ENCODE measurements around the gene FBXL22. TPM values are rescaled to one million over a fixed set of nuclear protein-coding genes. Genes with fewer than 3 reads are reported as not detected.
A peak's percentile ranks its signal among the peaks of the same experiment; 100 is the strongest.

FBXL22 gene
- 58.4 TPM for total RNA-seq

- peak; percentile 60 for DNase-seq (ENCODE audit: low spot score)
These were observed at the start of gene FBXL22 for GRCh38 chr15:63597038-63597790. Gene FBXL22 (plus strand): TSS chr15:63597387. CDS start chr15:63597393, 6 bp downstream.

DNA sequence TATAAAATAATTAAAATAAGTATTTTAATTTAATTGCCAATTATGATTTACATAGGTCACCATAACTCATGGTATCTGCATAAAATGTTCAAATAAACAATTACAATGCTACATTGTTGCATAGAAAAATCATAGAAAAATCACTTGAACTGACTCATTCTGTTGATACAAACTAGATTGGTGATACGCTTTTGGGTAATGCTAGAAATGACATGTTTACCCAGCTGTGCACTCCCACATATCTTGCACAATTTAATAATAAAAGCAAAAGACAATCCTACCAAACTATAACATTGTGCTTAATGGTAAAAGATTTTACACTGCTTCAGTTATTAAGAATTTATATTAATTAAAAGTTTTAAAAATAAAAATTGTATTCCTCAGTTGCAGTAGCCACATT lies 45.8 kb upstream of the FBXL22 start:
- no peak for DNase-seq (ENCODE audit: low spot score)

GRCh38 chr15:63553388-63553791 lies 43.8 kb upstream of the FBXL22 start:
- DNase-seq (ENCODE audit: low spot score) = peak; percentile 80

GRCh38 chr15:63554337-63554927 lies 42.8 kb upstream of the FBXL22 start:
- DNase-seq (ENCODE audit: low spot score) = no peak

DNA sequence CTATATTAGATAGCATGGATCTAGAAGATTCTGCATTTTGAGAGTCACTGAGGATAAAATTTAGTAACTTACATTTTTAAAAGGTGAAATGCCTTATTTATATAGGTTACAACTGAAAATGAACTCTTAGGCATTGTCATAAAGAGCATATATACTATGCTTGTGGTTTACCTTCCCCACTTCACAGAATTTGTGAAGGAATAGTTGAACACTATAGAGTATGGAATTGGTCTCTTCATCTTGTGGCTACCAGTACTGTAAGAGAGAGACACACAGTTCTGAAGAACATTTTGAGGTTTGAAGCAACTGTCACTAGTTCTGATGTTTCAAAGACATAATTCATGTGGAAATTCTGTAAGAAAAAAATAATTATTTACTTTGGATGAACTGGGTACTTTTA lies 41.7 kb upstream of the FBXL22 start:
- DNase-seq (ENCODE audit: low spot score) = no peak

DNA sequence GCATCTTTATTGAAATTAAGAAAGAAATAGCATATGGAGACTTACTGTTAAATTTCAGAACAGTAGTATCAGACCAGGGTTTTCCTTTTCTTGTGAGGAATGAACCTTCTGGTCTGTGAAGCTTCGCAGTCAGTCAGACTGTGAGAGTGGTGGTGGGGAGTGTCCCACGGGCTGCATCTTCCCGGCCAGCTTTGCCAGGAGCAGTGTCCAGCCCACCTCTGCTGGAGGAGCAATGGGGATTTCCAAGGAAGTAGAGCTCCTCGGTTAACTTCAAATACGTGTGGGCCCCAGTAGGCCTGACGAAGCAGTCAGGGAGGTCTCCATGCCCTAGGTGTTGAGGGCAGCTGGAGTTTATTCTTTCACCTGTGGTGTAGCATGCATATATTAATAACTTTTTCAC lies 40.9 kb upstream of the FBXL22 start:
- no peak for DNase-seq (ENCODE audit: low spot score)

- no peak for DNase-seq (ENCODE audit: low spot score)
These were observed 40.5 kb upstream of the FBXL22 start for GRCh38 chr15:63556736-63557135.

DNA sequence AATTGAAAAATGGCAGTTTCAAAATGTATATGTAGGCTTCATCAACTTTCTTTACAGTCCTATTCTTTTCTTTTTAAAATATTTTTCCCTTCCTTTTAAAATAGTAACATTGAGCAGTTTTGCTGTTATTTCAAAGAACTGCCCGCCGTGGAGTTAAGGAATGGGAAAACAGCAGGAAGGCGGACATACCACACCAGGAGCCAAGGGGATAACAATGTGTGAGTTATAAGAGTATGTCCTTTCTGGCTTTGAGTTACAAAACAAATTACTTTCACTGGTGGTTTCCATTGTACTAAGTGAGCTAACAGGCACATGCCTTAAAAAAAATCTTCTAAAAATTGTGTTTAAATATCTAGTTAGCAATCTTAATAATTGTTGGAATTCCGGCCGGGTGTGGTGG lies 37.4 kb upstream of the FBXL22 start:
- no peak for DNase-seq (ENCODE audit: low spot score)

DNA sequence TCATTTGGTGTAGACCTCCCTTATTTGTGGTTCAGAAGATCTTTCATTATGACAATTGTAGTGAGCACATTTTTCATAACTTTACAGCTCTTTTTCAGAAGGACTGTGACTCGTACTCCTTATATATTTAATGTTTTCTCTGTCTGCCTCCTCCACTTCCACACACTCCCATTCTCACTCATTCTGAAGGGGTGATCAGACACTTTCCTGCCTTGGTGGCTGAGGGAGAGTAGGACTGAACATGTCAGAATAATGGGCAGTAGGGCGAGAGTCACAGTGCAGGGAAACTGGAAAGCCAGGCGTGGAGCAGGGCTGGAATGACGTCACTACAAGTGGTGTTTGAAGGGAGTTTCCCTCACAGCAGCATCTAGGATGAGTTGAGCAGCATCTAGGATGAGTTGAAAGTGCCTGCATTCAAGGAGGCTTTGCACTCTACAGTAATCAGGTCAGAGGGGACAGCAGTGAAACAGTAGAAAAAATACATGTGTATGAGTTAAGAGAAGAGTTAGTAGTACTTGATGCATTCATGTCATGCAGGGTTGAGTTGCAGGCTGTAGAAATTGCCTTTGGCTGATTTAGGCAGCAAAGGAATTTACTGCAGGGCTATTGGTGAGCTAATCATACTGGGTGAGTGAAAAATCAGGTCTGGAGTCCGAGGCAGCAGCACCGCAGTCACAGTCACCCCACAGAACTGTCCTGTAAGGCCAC lies 36.3 kb upstream of the FBXL22 start:
- no peak for DNase-seq (ENCODE audit: low spot score)

DNA sequence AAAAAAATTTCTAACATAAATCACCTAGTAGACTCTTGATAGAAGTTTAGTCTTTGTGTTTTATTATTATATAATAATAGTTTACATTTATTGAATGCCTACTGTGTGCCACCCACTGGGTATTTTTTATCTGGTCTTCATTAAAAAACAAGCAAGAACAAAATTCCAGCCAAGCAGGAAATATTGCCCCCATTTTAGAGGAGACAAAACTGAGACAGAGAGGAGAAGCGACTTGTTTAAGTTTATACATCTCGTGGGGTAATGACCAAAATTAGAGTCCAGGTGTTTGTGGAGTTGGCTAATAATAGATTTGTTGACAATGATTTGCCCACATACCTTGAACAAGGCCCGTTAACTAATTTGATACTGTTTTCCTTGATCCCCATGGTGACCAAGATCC lies 33.1 kb upstream of the FBXL22 start:
- DNase-seq (ENCODE audit: low spot score) = no peak

DNA sequence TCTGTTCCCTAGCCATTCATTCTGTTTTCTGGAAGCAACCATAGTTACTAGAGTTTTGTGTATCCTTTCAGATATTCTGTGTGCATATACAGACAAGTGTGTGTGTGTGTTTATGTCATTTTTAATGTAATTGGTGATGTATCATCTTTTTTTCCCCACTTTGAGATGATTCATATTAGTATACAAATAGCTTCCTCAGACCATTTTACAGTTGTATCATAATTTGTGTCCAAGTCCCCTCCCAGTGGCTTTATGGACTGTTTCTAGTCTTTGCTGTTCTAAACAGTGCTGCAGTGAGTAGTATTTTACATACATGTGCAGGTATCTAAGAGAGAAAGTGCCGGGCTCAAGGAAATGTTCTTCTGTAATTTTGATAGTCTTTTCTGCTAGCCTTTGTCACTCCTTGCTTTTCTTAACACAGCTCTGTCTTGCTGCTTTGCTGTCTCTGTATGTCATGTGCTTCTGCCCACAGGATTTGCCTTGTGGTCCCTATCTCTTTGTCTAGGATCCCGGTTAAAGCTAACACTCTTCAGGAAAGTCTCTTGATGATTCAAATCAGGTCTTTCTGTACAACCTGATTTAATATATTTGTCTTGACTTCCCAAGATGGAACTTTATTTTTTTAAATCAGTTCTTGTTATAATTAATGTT lies 31.5 kb upstream of the FBXL22 start:
- DNase-seq (ENCODE audit: low spot score) = no peak

DNA sequence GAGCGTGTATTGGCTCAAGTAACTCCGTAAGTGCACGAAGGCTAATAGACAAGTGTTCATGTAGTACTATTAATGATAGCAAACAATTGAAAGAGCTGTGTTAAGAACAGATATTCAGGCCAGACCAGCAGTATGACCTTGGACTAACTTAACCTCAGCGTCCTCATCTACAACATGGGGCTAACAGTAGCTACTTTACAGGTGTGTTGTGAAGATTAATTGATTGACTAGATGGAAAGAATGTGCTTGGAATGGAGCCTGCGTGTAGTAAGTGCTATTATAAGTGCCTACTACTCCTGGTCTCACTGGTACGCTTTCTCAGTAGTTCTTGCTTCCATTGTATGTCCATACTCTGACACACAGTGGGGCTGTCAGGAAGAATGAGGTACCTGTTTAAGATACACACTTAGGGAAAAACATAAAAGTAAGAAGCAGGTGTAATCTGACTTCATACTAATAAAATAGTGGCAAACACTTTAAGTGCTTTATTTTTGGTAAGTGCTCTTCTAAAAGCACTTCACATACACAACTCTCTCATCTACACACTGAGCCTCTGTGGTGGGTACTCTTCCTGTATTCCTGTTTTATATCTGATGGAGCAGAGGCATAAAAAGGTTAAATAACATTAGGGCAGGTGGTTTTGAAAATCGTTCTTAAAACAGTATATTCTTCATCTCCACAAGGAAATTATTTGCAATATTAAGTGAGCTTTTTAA lies 24.3 kb upstream of the FBXL22 start:
- DNase-seq (ENCODE audit: low spot score) = no peak

GRCh38 chr15:63573533-63573932 lies 23.7 kb upstream of the FBXL22 start:
- no peak for DNase-seq (ENCODE audit: low spot score)

- DNase-seq (ENCODE audit: low spot score) = no peak
These were observed 21.9 kb upstream of the FBXL22 start for GRCh38 chr15:63575312-63575711.

- no peak for DNase-seq (ENCODE audit: low spot score)
These were observed 20.7 kb upstream of the FBXL22 start for GRCh38 chr15:63576441-63576840.

GRCh38 chr15:63582179-63582578 lies 15.0 kb upstream of the FBXL22 start:
- no peak for DNase-seq (ENCODE audit: low spot score)

DNA sequence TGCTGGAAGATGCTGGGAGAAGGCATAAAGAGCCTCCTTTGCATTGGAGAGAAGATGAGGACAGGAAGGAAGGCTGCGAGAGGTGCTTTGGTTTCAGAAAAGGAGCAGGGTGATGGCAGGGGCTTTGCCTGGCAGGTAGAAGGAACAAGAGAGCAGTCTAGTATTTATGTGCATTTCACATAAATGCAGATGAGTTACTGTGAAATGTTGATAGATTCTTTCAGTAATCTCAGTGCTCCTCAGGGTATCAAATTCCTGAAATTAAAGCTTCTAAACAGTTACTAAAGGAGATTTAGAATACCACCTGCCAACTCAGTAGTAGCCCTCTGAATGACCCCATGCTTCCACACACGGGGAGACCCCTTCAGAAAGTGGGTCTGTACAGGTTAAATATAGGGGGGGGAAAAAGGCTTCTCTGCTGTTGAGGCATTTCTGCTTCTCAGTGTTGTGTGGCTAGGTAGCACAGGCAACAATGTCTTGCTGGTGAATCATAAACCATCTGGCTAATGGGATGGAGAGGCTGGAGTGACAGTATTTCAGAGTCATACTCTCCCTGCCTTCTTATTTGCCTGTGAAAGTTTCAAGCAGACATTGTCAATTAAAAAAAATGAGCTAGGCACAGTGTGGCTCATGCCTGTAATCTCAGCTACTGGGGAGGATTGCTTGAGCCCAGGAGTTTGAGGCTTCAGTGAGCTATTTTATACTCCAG lies 14.3 kb upstream of the FBXL22 start:
- DNase-seq (ENCODE audit: low spot score) = no peak

GRCh38 chr15:63586790-63587189 lies 10.4 kb upstream of the FBXL22 start:
- DNase-seq (ENCODE audit: low spot score) = no peak

- no peak for DNase-seq (ENCODE audit: low spot score)
These were observed 9.7 kb upstream of the FBXL22 start for GRCh38 chr15:63587527-63587926.

GRCh38 chr15:63588826-63589225 lies 8.4 kb upstream of the FBXL22 start:
- no peak for DNase-seq (ENCODE audit: low spot score)

Measured in mucosa of gallbladder (tissue), 1 donor.